ENCODE measurements around the gene TJP1. TPM values are rescaled to one million over a fixed set of nuclear protein-coding genes. Genes with fewer than 3 reads are reported as not detected.
"Not testable (repeated sequence)": the region's sequence is repeated elsewhere in the genome, so short reads cannot be mapped to it uniquely, and the experiment has no call there.

The TJP1 gene
- polyA plus RNA-seq, 4 donors: 19.5 to 61.8 (median 29.8) TPM

- FAIRE-seq (no peak), DNase-seq (no peak)
- WGBS, 3 donors: 81 to 87% (median 81%) methylated on average over 6 of the region's 6 CpGs
- no peaks in the 10 kb centered on the region for H3K4me1 ChIP-seq (ENCODE audit: control insufficient read depth in 3 of 3, insufficient read depth in 2 of 3, low read depth in 1 of 3, low read length in 2 of 3)
- H3K9me3 ChIP-seq (ENCODE audit: control insufficient read depth in 2 of 2, insufficient read depth in 1 of 2, low read depth in 1 of 2, low read length in 1 of 2): no peaks in the 10 kb centered on the region
- H3K4me3 ChIP-seq (ENCODE audit: low read depth in 1 of 3, low read length in 3 of 3): no peak overlapping the region
- peaks cover 0 to 44% (median 12%) of the 10 kb centered on the region in 3 donors for H3K36me3 ChIP-seq (ENCODE audit: control insufficient read depth in 3 of 3, insufficient read depth in 2 of 3, low read depth in 1 of 3, low read length in 3 of 3)
- no peak overlapping the region for H3K27ac ChIP-seq (ENCODE audit: low read depth in 1 of 3, low read length in 2 of 3)
- H3K27me3 ChIP-seq (ENCODE audit: control insufficient read depth in 3 of 3, insufficient read depth in 3 of 3, low read length in 3 of 3): no peaks in the 10 kb centered on the region
These were observed 117.2 kb downstream of the TJP1 start for GRCh38 chr15:29704950-29705597.

- H3K4me3 ChIP-seq (ENCODE audit: low read depth in 1 of 3, low read length in 3 of 3): no peak overlapping the region
- no peaks in the 10 kb centered on the region for H3K4me1 ChIP-seq (ENCODE audit: control insufficient read depth in 3 of 3, insufficient read depth in 2 of 3, low read depth in 1 of 3, low read length in 2 of 3)
- H3K27ac ChIP-seq (ENCODE audit: low read depth in 1 of 3, low read length in 2 of 3): no peak overlapping the region
- H3K27me3 ChIP-seq (ENCODE audit: control insufficient read depth in 3 of 3, insufficient read depth in 3 of 3, low read length in 3 of 3): no peaks in the 10 kb centered on the region
- peaks cover 3 to 27% (median 8%) of the 10 kb centered on the region in 3 donors for H3K36me3 ChIP-seq (ENCODE audit: control insufficient read depth in 3 of 3, insufficient read depth in 2 of 3, low read depth in 1 of 3, low read length in 3 of 3)
- 90 to 91% (median 91%) methylated on average over 5 of the region's 5 CpGs for whole genome bisulfite sequencing, 3 donors
- no peaks in the 10 kb centered on the region for H3K9me3 ChIP-seq (ENCODE audit: control insufficient read depth in 2 of 2, insufficient read depth in 1 of 2, low read depth in 1 of 2, low read length in 1 of 2)
- FAIRE-seq (no peak), DNase-seq (no peak)
These were observed 121.1 kb downstream of the TJP1 start for GRCh38 chr15:29701151-29701550.

- no peak overlapping the region for H3K4me3 ChIP-seq (ENCODE audit: low read depth in 1 of 3, low read length in 3 of 3)
- H3K27ac ChIP-seq (ENCODE audit: low read depth in 1 of 3, low read length in 2 of 3): no peak overlapping the region
- no peaks in the 10 kb centered on the region for H3K4me1 ChIP-seq (ENCODE audit: control insufficient read depth in 3 of 3, insufficient read depth in 2 of 3, low read depth in 1 of 3, low read length in 2 of 3)
- H3K36me3 ChIP-seq (ENCODE audit: control insufficient read depth in 3 of 3, insufficient read depth in 2 of 3, low read depth in 1 of 3, low read length in 3 of 3): peaks cover 3 to 21% (median 8%) of the 10 kb centered on the region in 3 donors
- DNase-seq (no peak), FAIRE-seq (no peak)
- H3K27me3 ChIP-seq (ENCODE audit: control insufficient read depth in 3 of 3, insufficient read depth in 3 of 3, low read length in 3 of 3): no peaks in the 10 kb centered on the region
- H3K9me3 ChIP-seq (ENCODE audit: control insufficient read depth in 2 of 2, insufficient read depth in 1 of 2, low read depth in 1 of 2, low read length in 1 of 2): no peaks in the 10 kb centered on the region
- 19 to 42% (median 32%) methylated on average over 3 of the region's 3 CpGs for WGBS, 3 donors
These were observed 122.0 kb downstream of the TJP1 start for GRCh38 chr15:29700296-29700695.

- 82 to 92% (median 91%) methylated on average over 8 of the region's 8 CpGs for WGBS, 3 donors
- peaks cover 3 to 18% (median 8%) of the 10 kb centered on the region in 3 donors for H3K36me3 ChIP-seq (ENCODE audit: control insufficient read depth in 3 of 3, insufficient read depth in 2 of 3, low read depth in 1 of 3, low read length in 3 of 3)
- no peak for FAIRE-seq
These were observed 122.5 kb downstream of the TJP1 start for GRCh38 chr15:29699791-29700190.

GRCh38 chr15:29698030-29698701 lies 124.1 kb downstream of the TJP1 start:
- Histone ChIP-seq H3K9me3 (ENCODE audit: control insufficient read depth in 2 of 2, insufficient read depth in 1 of 2, low read depth in 1 of 2, low read length in 1 of 2) (no peaks in the 10 kb centered on the region), H3K36me3 (ENCODE audit: control insufficient read depth in 3 of 3, insufficient read depth in 2 of 3, low read depth in 1 of 3, low read length in 3 of 3) (peaks cover 3 to 10% (median 5%) of the 10 kb centered on the region in 3 donors), H3K4me3 (ENCODE audit: low read depth in 1 of 3, low read length in 3 of 3) (no peak overlapping the region), H3K27me3 (ENCODE audit: control insufficient read depth in 3 of 3, insufficient read depth in 3 of 3, low read length in 3 of 3) (no peaks in the 10 kb centered on the region), H3K4me1 (ENCODE audit: control insufficient read depth in 3 of 3, insufficient read depth in 2 of 3, low read depth in 1 of 3, low read length in 2 of 3) (no peaks in the 10 kb centered on the region), H3K27ac (ENCODE audit: low read depth in 1 of 3, low read length in 2 of 3) (no peak overlapping the region)
- 79 to 81% (median 79%) methylated on average over 12 of the region's 12 CpGs for WGBS, 3 donors
- peak in 1 of 2 donors; percentile 48 for DNase-seq
- FAIRE-seq: no peak

More at GRCh38 chr15:29699791-29700190, 122.5 kb downstream of the TJP1 start:
- Histone ChIP-seq H3K4me1 (ENCODE audit: control insufficient read depth in 3 of 3, insufficient read depth in 2 of 3, low read depth in 1 of 3, low read length in 2 of 3) (no peaks in the 10 kb centered on the region), H3K27me3 (ENCODE audit: control insufficient read depth in 3 of 3, insufficient read depth in 3 of 3, low read length in 3 of 3) (no peaks in the 10 kb centered on the region), H3K9me3 (ENCODE audit: control insufficient read depth in 2 of 2, insufficient read depth in 1 of 2, low read depth in 1 of 2, low read length in 1 of 2) (no peaks in the 10 kb centered on the region), H3K27ac (ENCODE audit: low read depth in 1 of 3, low read length in 2 of 3) (no peak overlapping the region), H3K4me3 (ENCODE audit: low read depth in 1 of 3, low read length in 3 of 3) (no peak overlapping the region)
- no peak for DNase-seq

GRCh38 chr15:29696950-29697738 lies 125.1 kb downstream of the TJP1 start:
- FAIRE-seq (no peak), DNase-seq (no peak)
- H3K4me3 ChIP-seq (ENCODE audit: low read depth in 1 of 3, low read length in 3 of 3): no peak overlapping the region
- H3K9me3 ChIP-seq (ENCODE audit: control insufficient read depth in 2 of 2, insufficient read depth in 1 of 2, low read depth in 1 of 2, low read length in 1 of 2): no peaks in the 10 kb centered on the region
- peaks cover 3 to 8% (median 3%) of the 10 kb centered on the region in 3 donors for H3K36me3 ChIP-seq (ENCODE audit: control insufficient read depth in 3 of 3, insufficient read depth in 2 of 3, low read depth in 1 of 3, low read length in 3 of 3)
- H3K27me3 ChIP-seq (ENCODE audit: control insufficient read depth in 3 of 3, insufficient read depth in 3 of 3, low read length in 3 of 3): no peaks in the 10 kb centered on the region
- no peaks in the 10 kb centered on the region for H3K4me1 ChIP-seq (ENCODE audit: control insufficient read depth in 3 of 3, insufficient read depth in 2 of 3, low read depth in 1 of 3, low read length in 2 of 3)
- H3K27ac ChIP-seq (ENCODE audit: low read depth in 1 of 3, low read length in 2 of 3): no peak overlapping the region
- WGBS, 3 donors: 86 to 89% (median 87%) methylated on average over 15 of the region's 15 CpGs

GRCh38 chr15:29696506-29696905 lies 125.8 kb downstream of the TJP1 start:
- WGBS, 3 donors: 93 to 95% (median 93%) methylated on average over 7 of the region's 7 CpGs

GRCh38 chr15:29695489-29696167 lies 126.6 kb downstream of the TJP1 start:
- Histone ChIP-seq H3K9me3 (ENCODE audit: control insufficient read depth in 2 of 2, insufficient read depth in 1 of 2, low read depth in 1 of 2, low read length in 1 of 2) (no peaks in the 10 kb centered on the region), H3K27ac (ENCODE audit: low read depth in 1 of 3, low read length in 2 of 3) (no peak overlapping the region), H3K36me3 (ENCODE audit: control insufficient read depth in 3 of 3, insufficient read depth in 2 of 3, low read depth in 1 of 3, low read length in 3 of 3) (peaks cover 0 to 8% (median 3%) of the 10 kb centered on the region in 3 donors), H3K4me3 (ENCODE audit: low read depth in 1 of 3, low read length in 3 of 3) (no peak overlapping the region), H3K4me1 (ENCODE audit: control insufficient read depth in 3 of 3, insufficient read depth in 2 of 3, low read depth in 1 of 3, low read length in 2 of 3) (no peaks in the 10 kb centered on the region), H3K27me3 (ENCODE audit: control insufficient read depth in 3 of 3, insufficient read depth in 3 of 3, low read length in 3 of 3) (no peaks in the 10 kb centered on the region)
- FAIRE-seq: no peak
- no peak for DNase-seq
- WGBS, 3 donors: 84 to 87% (median 85%) methylated on average over 7 of the region's 7 CpGs

More at GRCh38 chr15:29696506-29696905, 125.8 kb downstream of the TJP1 start:
- not testable (repeated sequence) for H3K36me3 ChIP-seq (ENCODE audit: control insufficient read depth in 3 of 3, insufficient read depth in 2 of 3, low read depth in 1 of 3, low read length in 3 of 3); FAIRE-seq; DNase-seq; H3K4me1 ChIP-seq (ENCODE audit: control insufficient read depth in 3 of 3, insufficient read depth in 2 of 3, low read depth in 1 of 3, low read length in 2 of 3); H3K27me3 ChIP-seq (ENCODE audit: control insufficient read depth in 3 of 3, insufficient read depth in 3 of 3, low read length in 3 of 3); H3K9me3 ChIP-seq (ENCODE audit: control insufficient read depth in 2 of 2, insufficient read depth in 1 of 2, low read depth in 1 of 2, low read length in 1 of 2); H3K27ac ChIP-seq (ENCODE audit: low read depth in 1 of 3, low read length in 2 of 3); H3K4me3 ChIP-seq (ENCODE audit: low read depth in 1 of 3, low read length in 3 of 3)
